ENCODE data around the gene SPATS2. TPM values are rescaled to one million over a fixed set of nuclear protein-coding genes. Genes with fewer than 3 reads are reported as not detected.
"Not testable (repeated sequence)": the region's sequence is repeated elsewhere in the genome, so short reads cannot be mapped to it uniquely, and the experiment has no call there.

The SPATS2 gene
- polyA plus RNA-seq: 10 to 100 TPM; 11.9 to 26.3 (median 14.4) TPM
- long read RNA-seq, donor 1, transcript SPATS2-213 (5 exons, 1,061 nt): major isoform, 8 of 52 reads
- long read RNA-seq, donor 1, partial matches to known transcripts: 22 of 52 reads
- long read RNA-seq, donor 1, other reads (novel, unspliced or antisense): 19 of 52 reads
- long read RNA-seq, donor 2: 0 reads
- long read RNA-seq, donor 3, transcript SPATS2-213 (5 exons, 1,061 nt): major isoform, 5 of 22 reads
- long read RNA-seq, donor 3, partial matches to known transcripts: 14 of 22 reads
- long read RNA-seq, donor 3, other reads (novel, unspliced or antisense): 0 of 22 reads
- long read RNA-seq, donor 4: 0 reads
- long read RNA-seq, donor 5, partial matches to known transcripts: 0 of 3 reads
- long read RNA-seq, donor 5, other reads (novel, unspliced or antisense): 0 of 3 reads
- long read RNA-seq, donor 6, partial matches to known transcripts: 7 of 11 reads
- long read RNA-seq, donor 6, other reads (novel, unspliced or antisense): 0 of 11 reads
- long read RNA-seq, donor 7: 0 reads
- long read RNA-seq, donor 8: 0 reads
- long read RNA-seq, donor 9, partial matches to known transcripts: 0 of 3 reads
- long read RNA-seq, donor 9, other reads (novel, unspliced or antisense): 0 of 3 reads
- long read RNA-seq, donor 10, transcript SPATS2-213 (5 exons, 1,061 nt): major isoform, 6 of 9 reads
- long read RNA-seq, donor 10, partial matches to known transcripts: 0 of 9 reads
- long read RNA-seq, donor 10, other reads (novel, unspliced or antisense): 0 of 9 reads

DNA sequence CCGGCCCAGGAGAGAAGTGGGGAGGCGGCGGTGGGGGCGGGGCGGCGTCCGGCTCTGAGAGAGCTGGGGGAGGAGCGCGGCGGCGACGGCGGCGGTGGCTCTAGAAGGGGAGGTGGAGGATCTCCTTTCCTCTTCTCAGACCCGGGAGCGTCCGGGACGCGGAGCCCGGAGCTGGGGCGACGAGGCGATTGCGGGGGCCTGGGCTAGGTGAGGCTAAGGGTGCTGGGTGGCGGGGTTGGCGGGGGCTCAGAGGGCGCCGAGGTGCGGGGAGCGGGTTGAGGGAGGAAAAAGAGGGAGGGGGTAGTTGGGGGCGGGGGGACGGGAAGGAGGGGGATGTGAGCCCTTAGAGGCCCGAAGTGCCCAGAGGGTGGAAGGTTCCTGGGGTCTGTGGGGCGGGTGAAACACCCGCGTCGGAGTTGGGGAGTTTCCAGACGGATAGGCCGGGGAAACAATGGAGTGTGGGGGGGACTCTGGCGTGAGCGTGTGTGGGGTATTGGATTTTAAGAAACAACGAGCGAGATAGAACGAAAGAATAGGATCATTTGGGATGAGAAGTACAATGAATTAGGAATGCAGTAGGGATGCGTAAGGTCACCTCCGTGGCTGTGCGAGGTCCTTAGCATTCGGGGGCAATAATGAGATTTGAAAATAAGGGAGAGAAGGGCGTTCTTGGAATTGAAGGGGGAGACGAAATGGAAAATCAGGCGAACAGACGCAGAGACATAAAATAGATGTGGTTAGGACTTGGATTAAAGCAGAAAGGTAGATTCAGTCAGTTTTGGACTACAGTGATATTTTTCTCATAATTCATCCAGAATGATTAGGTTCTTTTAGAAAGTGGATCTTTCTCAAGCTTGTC lies at the start of gene SPATS2:
Gene SPATS2 (plus strand): TSS at position 82 of the 859 bp plus-strand sequence. CDS start 93,551 bp downstream, outside the sequence.
- no peaks in the 10 kb centered on the region for H3K27me3 ChIP-seq (ENCODE audit: control insufficient read depth in 3 of 3, insufficient read depth in 3 of 3, low read length in 3 of 3)
- FAIRE-seq (no peak), DNase-seq (no peak)
- H3K4me3 ChIP-seq (ENCODE audit: low read depth in 1 of 3, low read length in 3 of 3): peak within 1 kb of the TSS; percentile 83 to 92 (median 88)
- H3K36me3 ChIP-seq (ENCODE audit: control insufficient read depth in 3 of 3, insufficient read depth in 2 of 3, low read depth in 1 of 3, low read length in 3 of 3): no peaks in the 10 kb centered on the region
- WGBS, 3 donors: 2 to 3% (median 2%) methylated on average over 37 to 52 of the region's 52 CpGs
- H3K27ac ChIP-seq (ENCODE audit: low read depth in 1 of 3, low read length in 2 of 3): peak within 1 kb of the TSS; percentile 95 to 98 (median 95)
- H3K9me3 ChIP-seq (ENCODE audit: control insufficient read depth in 2 of 2, insufficient read depth in 1 of 2, low read depth in 1 of 2, low read length in 1 of 2): no peaks in the 10 kb centered on the region
- H3K4me1 ChIP-seq (ENCODE audit: control insufficient read depth in 3 of 3, insufficient read depth in 2 of 3, low read depth in 1 of 3, low read length in 2 of 3): peaks cover 0 to 6% (median 0%) of the 10 kb centered on the region in 3 donors

- not testable (repeated sequence) for H3K36me3 ChIP-seq (ENCODE audit: control insufficient read depth in 3 of 3, insufficient read depth in 2 of 3, low read depth in 1 of 3, low read length in 3 of 3); H3K9me3 ChIP-seq (ENCODE audit: control insufficient read depth in 2 of 2, insufficient read depth in 1 of 2, low read depth in 1 of 2, low read length in 1 of 2); DNase-seq; H3K27me3 ChIP-seq (ENCODE audit: control insufficient read depth in 3 of 3, insufficient read depth in 3 of 3, low read length in 3 of 3); FAIRE-seq; H3K4me1 ChIP-seq (ENCODE audit: control insufficient read depth in 3 of 3, insufficient read depth in 2 of 3, low read depth in 1 of 3, low read length in 2 of 3); H3K27ac ChIP-seq (ENCODE audit: low read depth in 1 of 3, low read length in 2 of 3); H3K4me3 ChIP-seq (ENCODE audit: low read depth in 1 of 3, low read length in 3 of 3)
- WGBS, 3 donors: 93 to 94% (median 94%) methylated on average over 9 of the region's 9 CpGs
Observed at GRCh38 chr12:49320411-49321103, 46.7 kb upstream of the SPATS2 start.

GRCh38 chr12:49322367-49322707 lies 44.9 kb upstream of the SPATS2 start:
- WGBS, 3 donors: 29 to 46% (median 30%) methylated on average over 12 of the region's 12 CpGs
- peak overlapping the region in 1 of 3 donors; percentile 84 for H3K27ac ChIP-seq (ENCODE audit: low read depth in 1 of 3, low read length in 2 of 3)

DNA sequence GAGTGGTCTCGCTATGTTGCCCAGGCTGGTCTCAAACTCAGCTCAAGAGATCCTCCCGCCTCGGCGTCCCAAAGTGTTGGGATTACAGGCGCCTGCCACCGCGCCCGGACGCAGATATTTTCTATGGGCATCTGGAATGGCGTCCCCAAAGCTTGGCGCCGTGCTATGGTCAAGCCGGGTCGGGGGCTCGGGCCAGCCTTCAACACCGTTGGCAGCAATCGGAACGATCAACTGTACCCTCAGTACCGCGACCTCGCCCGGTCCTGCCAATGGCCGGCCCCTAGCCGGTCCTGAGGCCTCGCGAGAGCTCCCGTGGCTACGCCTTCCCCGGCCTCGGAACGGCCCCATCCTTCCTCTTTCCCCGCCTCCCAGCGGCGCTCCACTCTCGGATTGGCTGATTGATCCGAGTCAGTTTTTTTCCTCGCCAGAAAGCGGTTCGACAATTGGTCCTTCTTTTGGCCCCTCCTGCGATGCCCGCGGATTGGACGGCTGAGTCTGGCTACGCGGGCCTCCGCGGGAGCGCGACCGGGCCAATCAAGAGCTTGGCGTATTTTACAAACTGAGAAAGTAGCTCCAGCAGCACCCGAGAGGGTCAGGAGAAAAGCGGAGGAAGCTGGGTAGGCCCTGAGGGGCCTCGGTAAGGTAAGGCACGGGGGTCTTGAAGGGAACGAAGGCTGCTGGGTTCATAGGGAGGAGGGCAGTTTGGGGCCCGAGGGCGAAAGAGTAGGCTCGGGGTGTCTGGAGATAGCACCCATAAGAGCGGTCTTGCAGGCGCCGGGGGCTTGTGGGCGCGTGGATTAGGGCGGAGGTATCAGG lies 44.3 kb upstream of the SPATS2 start, which contains the start of gene TROAP:
Gene TROAP (plus strand): TSS at position 548 of the 816 bp plus-strand sequence. CDS start 354 bp downstream, outside the sequence.
- H3K4me3 ChIP-seq (ENCODE audit: low read depth in 1 of 3, low read length in 3 of 3): peak within 1 kb of the TSS; percentile 64 to 74 (median 65)
- H3K27me3 ChIP-seq (ENCODE audit: control insufficient read depth in 3 of 3, insufficient read depth in 3 of 3, low read length in 3 of 3): no peaks in the 10 kb centered on the region
- H3K36me3 ChIP-seq (ENCODE audit: control insufficient read depth in 3 of 3, insufficient read depth in 2 of 3, low read depth in 1 of 3, low read length in 3 of 3): peaks cover 0 to 18% (median 0%) of the 10 kb centered on the region in 3 donors
- 0 to 1% (median 1%) methylated on average over 59 to 65 of the region's 65 CpGs for WGBS, 3 donors
- peak within 1 kb of the TSS in 2 of 3 donors; percentile 51 to 84 for H3K27ac ChIP-seq (ENCODE audit: low read depth in 1 of 3, low read length in 2 of 3)
- DNase-seq: peak; percentile 99 to 100
- H3K4me1 ChIP-seq (ENCODE audit: control insufficient read depth in 3 of 3, insufficient read depth in 2 of 3, low read depth in 1 of 3, low read length in 2 of 3): peaks cover 0 to 7% (median 3%) of the 10 kb centered on the region in 3 donors
- FAIRE-seq: peak; percentile 86
- no peaks in the 10 kb centered on the region for H3K9me3 ChIP-seq (ENCODE audit: control insufficient read depth in 2 of 2, insufficient read depth in 1 of 2, low read depth in 1 of 2, low read length in 1 of 2)

More at GRCh38 chr12:49322367-49322707, 44.9 kb upstream of the SPATS2 start:
- Histone ChIP-seq H3K27me3 (ENCODE audit: control insufficient read depth in 3 of 3, insufficient read depth in 3 of 3, low read length in 3 of 3) (no peaks in the 10 kb centered on the region), H3K9me3 (ENCODE audit: control insufficient read depth in 2 of 2, insufficient read depth in 1 of 2, low read depth in 1 of 2, low read length in 1 of 2) (no peaks in the 10 kb centered on the region), H3K4me1 (ENCODE audit: control insufficient read depth in 3 of 3, insufficient read depth in 2 of 3, low read depth in 1 of 3, low read length in 2 of 3) (peaks cover 0 to 7% (median 3%) of the 10 kb centered on the region in 3 donors), H3K4me3 (ENCODE audit: low read depth in 1 of 3, low read length in 3 of 3) (peak overlapping the region; percentile 64 to 74 (median 65)), H3K36me3 (ENCODE audit: control insufficient read depth in 3 of 3, insufficient read depth in 2 of 3, low read depth in 1 of 3, low read length in 3 of 3) (peaks cover 0 to 18% (median 0%) of the 10 kb centered on the region in 3 donors)
- FAIRE-seq (no peak), DNase-seq (no peak)

- Histone ChIP-seq H3K36me3 (ENCODE audit: control insufficient read depth in 3 of 3, insufficient read depth in 2 of 3, low read depth in 1 of 3, low read length in 3 of 3) (peaks cover 0 to 18% (median 0%) of the 10 kb centered on the region in 3 donors), H3K27me3 (ENCODE audit: control insufficient read depth in 3 of 3, insufficient read depth in 3 of 3, low read length in 3 of 3) (no peaks in the 10 kb centered on the region), H3K27ac (ENCODE audit: low read depth in 1 of 3, low read length in 2 of 3) (no peak overlapping the region), H3K4me1 (ENCODE audit: control insufficient read depth in 3 of 3, insufficient read depth in 2 of 3, low read depth in 1 of 3, low read length in 2 of 3) (peaks cover 0 to 7% (median 3%) of the 10 kb centered on the region in 3 donors), H3K4me3 (ENCODE audit: low read depth in 1 of 3, low read length in 3 of 3) (peak overlapping the region; percentile 55 to 62 (median 61)), H3K9me3 (ENCODE audit: control insufficient read depth in 2 of 2, insufficient read depth in 1 of 2, low read depth in 1 of 2, low read length in 1 of 2) (no peaks in the 10 kb centered on the region)
- 8 to 13% (median 10%) methylated on average over 19 of the region's 19 CpGs for WGBS, 3 donors
- FAIRE-seq (no peak), DNase-seq (no peak)
Observed at GRCh38 chr12:49323524-49324097, 43.7 kb upstream of the SPATS2 start.

DNA sequence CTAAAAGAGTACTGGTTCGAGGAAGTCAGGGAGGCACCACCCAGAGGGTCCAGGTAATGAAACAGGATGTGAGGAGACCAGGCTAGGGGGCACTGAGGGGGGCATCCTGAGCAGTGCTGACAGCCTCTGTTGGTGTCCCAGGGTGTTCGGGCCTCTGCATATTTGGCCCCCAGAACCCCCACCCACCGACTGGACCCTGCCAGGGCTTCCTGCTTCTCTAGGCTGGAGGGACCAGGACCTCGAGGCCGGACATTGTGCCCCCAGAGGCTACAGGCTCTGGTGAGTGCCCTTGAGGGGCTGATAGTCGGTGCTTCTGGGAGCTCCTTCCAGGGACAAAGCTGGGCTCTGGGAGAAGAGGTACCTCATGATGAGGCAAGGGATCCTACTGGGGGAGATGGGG lies 41.7 kb upstream of the SPATS2 start:
- Histone ChIP-seq H3K4me3 (ENCODE audit: low read depth in 1 of 3, low read length in 3 of 3) (no peak overlapping the region), H3K27ac (ENCODE audit: low read depth in 1 of 3, low read length in 2 of 3) (no peak overlapping the region), H3K9me3 (ENCODE audit: control insufficient read depth in 2 of 2, insufficient read depth in 1 of 2, low read depth in 1 of 2, low read length in 1 of 2) (no peaks in the 10 kb centered on the region), H3K4me1 (ENCODE audit: control insufficient read depth in 3 of 3, insufficient read depth in 2 of 3, low read depth in 1 of 3, low read length in 2 of 3) (peaks cover 0 to 8% (median 3%) of the 10 kb centered on the region in 3 donors), H3K36me3 (ENCODE audit: control insufficient read depth in 3 of 3, insufficient read depth in 2 of 3, low read depth in 1 of 3, low read length in 3 of 3) (peaks cover 0 to 38% (median 0%) of the 10 kb centered on the region in 3 donors), H3K27me3 (ENCODE audit: control insufficient read depth in 3 of 3, insufficient read depth in 3 of 3, low read length in 3 of 3) (no peaks in the 10 kb centered on the region)
- 90 to 96% (median 93%) methylated on average over 6 of the region's 6 CpGs for WGBS, 3 donors
- DNase-seq (no peak), FAIRE-seq (no peak)

DNA sequence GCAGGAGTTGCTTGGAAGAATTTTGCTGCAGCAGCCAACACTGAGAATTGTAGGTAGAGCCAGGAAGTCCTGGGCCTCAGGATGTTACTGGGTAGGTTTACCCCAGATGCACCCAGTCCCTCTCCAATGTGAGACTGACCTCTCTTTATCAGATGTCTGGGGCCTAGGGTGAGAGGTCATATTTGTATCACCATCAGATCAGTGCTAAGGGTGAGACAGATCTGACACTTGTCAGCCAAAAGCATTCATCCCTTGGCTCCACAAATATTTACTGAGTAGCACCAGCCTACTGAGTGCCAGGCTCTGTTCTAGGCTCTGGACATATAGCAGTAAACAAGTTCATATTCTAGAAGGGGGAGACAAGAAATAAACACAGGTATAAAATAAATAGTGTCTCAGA lies 39.9 kb upstream of the SPATS2 start:
- Histone ChIP-seq H3K4me1 (ENCODE audit: control insufficient read depth in 3 of 3, insufficient read depth in 2 of 3, low read depth in 1 of 3, low read length in 2 of 3) (peaks cover 0 to 24% (median 3%) of the 10 kb centered on the region in 3 donors), H3K36me3 (ENCODE audit: control insufficient read depth in 3 of 3, insufficient read depth in 2 of 3, low read depth in 1 of 3, low read length in 3 of 3) (peaks cover 0 to 43% (median 0%) of the 10 kb centered on the region in 3 donors), H3K4me3 (ENCODE audit: low read depth in 1 of 3, low read length in 3 of 3) (no peak overlapping the region), H3K9me3 (ENCODE audit: control insufficient read depth in 2 of 2, insufficient read depth in 1 of 2, low read depth in 1 of 2, low read length in 1 of 2) (no peaks in the 10 kb centered on the region), H3K27ac (ENCODE audit: low read depth in 1 of 3, low read length in 2 of 3) (no peak overlapping the region), H3K27me3 (ENCODE audit: control insufficient read depth in 3 of 3, insufficient read depth in 3 of 3, low read length in 3 of 3) (peaks cover 0 to 7% (median 4%) of the 10 kb centered on the region in 3 donors)
- FAIRE-seq (no peak), DNase-seq (no peak)
